ENCODE data around the gene CTNNA3. TPM values are rescaled to one million over a fixed set of nuclear protein-coding genes. Genes with fewer than 3 reads are reported as not detected.

Gene CTNNA3
- total RNA-seq, 1 donor = not detected

DNA sequence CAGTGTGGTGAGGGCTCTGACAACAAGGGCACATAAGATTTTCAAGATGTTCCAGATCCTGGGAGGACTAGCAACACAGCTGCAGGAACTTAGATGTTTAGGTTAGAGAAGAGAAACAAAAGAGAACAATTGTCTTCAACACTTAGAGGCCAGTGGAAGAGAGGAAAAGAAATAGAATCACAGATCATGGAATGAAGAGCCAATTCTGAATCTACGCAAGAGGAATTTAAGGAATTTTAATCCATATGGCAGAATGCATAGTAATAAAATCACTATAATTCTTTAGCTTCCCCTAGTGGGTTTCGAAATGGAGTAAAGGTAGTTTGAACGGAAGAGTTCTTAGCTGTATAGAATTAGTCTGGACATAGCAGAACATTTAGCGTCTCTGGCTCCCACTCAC lies 884.8 kb downstream of the CTNNA3 start:
- Histone ChIP-seq H3K4me3 (ENCODE audit: insufficient read depth, low read length) (no peak overlapping the region), H3K9me3 (ENCODE audit: low read depth, low read length) (peaks cover 2% of the 10 kb centered on the region), H3K27me3 (ENCODE audit: insufficient read depth, low read length) (no peaks in the 10 kb centered on the region), H3K79me2 (ENCODE audit: insufficient read depth, low read length) (no peaks in the 10 kb centered on the region), H2AFZ (ENCODE audit: low read length) (no peak overlapping the region), H3K4me1 (ENCODE audit: insufficient read depth, low read length) (no peaks in the 10 kb centered on the region), H3K4me2 (ENCODE audit: insufficient read depth, low read length) (no peak overlapping the region), H3K36me3 (ENCODE audit: insufficient read depth, low read length) (no peaks in the 10 kb centered on the region), H3K27ac (ENCODE audit: low read depth, low read length) (no peak overlapping the region), H4K20me1 (ENCODE audit: insufficient read depth, low read length) (no peaks in the 10 kb centered on the region)
- TF ChIP-seq, protein P1, sequence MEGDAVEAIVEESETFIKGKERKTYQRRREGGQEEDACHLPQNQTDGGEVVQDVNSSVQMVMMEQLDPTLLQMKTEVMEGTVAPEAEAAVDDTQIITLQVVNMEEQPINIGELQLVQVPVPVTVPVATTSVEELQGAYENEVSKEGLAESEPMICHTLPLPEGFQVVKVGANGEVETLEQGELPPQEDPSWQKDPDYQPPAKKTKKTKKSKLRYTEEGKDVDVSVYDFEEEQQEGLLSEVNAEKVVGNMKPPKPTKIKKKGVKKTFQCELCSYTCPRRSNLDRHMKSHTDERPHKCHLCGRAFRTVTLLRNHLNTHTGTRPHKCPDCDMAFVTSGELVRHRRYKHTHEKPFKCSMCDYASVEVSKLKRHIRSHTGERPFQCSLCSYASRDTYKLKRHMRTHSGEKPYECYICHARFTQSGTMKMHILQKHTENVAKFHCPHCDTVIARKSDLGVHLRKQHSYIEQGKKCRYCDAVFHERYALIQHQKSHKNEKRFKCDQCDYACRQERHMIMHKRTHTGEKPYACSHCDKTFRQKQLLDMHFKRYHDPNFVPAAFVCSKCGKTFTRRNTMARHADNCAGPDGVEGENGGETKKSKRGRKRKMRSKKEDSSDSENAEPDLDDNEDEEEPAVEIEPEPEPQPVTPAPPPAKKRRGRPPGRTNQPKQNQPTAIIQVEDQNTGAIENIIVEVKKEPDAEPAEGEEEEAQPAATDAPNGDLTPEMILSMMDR (IDR thresholded peaks at IDR 0.05; ENCODE audit: extremely low read depth, low read depth, low read length) = no peak
- DNase-seq (ENCODE audit: insufficient read length, low spot score, missing footprints) = no peak

DNA sequence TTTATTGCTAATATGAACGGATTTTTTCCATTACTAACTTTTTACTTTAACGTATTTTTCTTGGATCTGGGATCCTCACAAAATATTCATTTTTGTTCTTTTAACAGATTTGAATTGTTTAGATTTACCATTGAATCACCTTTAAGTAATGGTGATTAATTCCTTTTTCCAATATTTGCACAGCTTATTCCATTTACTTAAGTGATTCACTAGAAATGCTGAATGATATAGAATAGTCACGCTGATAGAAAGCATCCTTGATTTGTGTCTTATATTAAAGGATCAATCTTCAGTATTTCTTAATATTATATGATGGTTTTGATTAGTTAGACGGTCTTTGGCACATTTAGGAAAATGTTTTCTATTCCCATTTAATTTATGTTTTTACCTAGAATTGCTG lies 886.6 kb downstream of the CTNNA3 start:
- H3K4me2 ChIP-seq (ENCODE audit: insufficient read depth, low read length) = no peak overlapping the region
- no peaks in the 10 kb centered on the region for H4K20me1 ChIP-seq (ENCODE audit: insufficient read depth, low read length)
- DNase-seq (ENCODE audit: insufficient read length, low spot score, missing footprints) = no peak
- H2AFZ ChIP-seq (ENCODE audit: low read length) = no peak overlapping the region
- no peaks in the 10 kb centered on the region for H3K36me3 ChIP-seq (ENCODE audit: insufficient read depth, low read length)
- no peak overlapping the region for H3K27ac ChIP-seq (ENCODE audit: low read depth, low read length)
- TF ChIP-seq, protein P1 (IDR thresholded peaks at IDR 0.05; ENCODE audit: extremely low read depth, low read depth, low read length) = no peak
- peaks cover 2% of the 10 kb centered on the region for H3K9me3 ChIP-seq (ENCODE audit: low read depth, low read length)
- H3K4me3 ChIP-seq (ENCODE audit: insufficient read depth, low read length) = no peak overlapping the region
- no peaks in the 10 kb centered on the region for H3K79me2 ChIP-seq (ENCODE audit: insufficient read depth, low read length)
- no peaks in the 10 kb centered on the region for H3K4me1 ChIP-seq (ENCODE audit: insufficient read depth, low read length)
- no peaks in the 10 kb centered on the region for H3K27me3 ChIP-seq (ENCODE audit: insufficient read depth, low read length)

DNA sequence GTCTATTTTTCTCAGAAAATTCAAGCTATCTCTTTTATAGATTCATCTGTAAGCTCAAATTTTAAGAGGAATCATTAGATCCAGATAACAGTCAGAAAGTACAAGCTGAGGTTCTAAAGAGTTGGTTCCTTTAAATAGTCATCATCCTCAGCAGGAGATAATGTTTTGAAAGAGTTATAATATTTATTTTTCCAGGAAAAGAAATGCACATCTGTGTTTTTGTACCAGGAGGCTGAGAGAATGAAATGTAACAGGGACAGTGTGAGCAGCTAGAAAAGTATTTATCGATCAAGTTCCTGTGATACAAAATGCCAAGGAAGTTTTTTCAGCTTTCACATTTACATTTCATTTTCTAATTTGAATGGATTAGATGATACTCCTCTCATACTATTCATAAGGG lies 890.4 kb downstream of the CTNNA3 start:
- TF ChIP-seq, protein P1 (IDR thresholded peaks at IDR 0.05; ENCODE audit: extremely low read depth, low read depth, low read length) = no peak
- Histone ChIP-seq H3K4me1 (ENCODE audit: insufficient read depth, low read length) (no peaks in the 10 kb centered on the region), H3K4me3 (ENCODE audit: insufficient read depth, low read length) (no peak overlapping the region), H4K20me1 (ENCODE audit: insufficient read depth, low read length) (no peaks in the 10 kb centered on the region), H3K36me3 (ENCODE audit: insufficient read depth, low read length) (no peaks in the 10 kb centered on the region), H3K9me3 (ENCODE audit: low read depth, low read length) (no peaks in the 10 kb centered on the region), H3K4me2 (ENCODE audit: insufficient read depth, low read length) (no peak overlapping the region), H2AFZ (ENCODE audit: low read length) (no peak overlapping the region), H3K79me2 (ENCODE audit: insufficient read depth, low read length) (no peaks in the 10 kb centered on the region), H3K27ac (ENCODE audit: low read depth, low read length) (no peak overlapping the region), H3K27me3 (ENCODE audit: insufficient read depth, low read length) (no peaks in the 10 kb centered on the region)
- DNase-seq (ENCODE audit: insufficient read length, low spot score, missing footprints) = no peak

DNA sequence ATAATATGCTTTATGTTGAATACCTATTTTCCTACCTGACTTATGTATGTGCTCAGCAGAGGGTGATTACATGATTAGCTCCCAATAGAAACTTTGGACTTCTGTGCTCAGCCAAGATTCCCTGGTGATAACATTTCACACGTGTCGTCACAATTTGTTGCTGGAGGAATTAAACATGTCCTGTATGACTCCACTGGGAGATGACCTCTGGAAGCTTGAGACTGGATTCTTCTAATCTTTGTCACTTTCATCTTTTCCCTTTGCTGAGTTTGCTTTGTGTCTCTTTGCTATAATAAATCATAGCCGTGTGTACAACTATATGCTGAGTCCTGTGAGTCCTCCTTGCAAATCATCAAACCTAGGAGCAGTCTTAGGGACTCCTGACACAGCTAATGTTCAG lies 891.0 kb downstream of the CTNNA3 start:
- no peak overlapping the region for H3K27ac ChIP-seq (ENCODE audit: low read depth, low read length)
- TF ChIP-seq, protein P1 (IDR thresholded peaks at IDR 0.05; ENCODE audit: extremely low read depth, low read depth, low read length) = no peak
- H2AFZ ChIP-seq (ENCODE audit: low read length) = no peak overlapping the region
- H3K9me3 ChIP-seq (ENCODE audit: low read depth, low read length) = no peaks in the 10 kb centered on the region
- no peaks in the 10 kb centered on the region for H4K20me1 ChIP-seq (ENCODE audit: insufficient read depth, low read length)
- no peaks in the 10 kb centered on the region for H3K27me3 ChIP-seq (ENCODE audit: insufficient read depth, low read length)
- no peak overlapping the region for H3K4me3 ChIP-seq (ENCODE audit: insufficient read depth, low read length)
- no peak for DNase-seq (ENCODE audit: insufficient read length, low spot score, missing footprints)
- no peaks in the 10 kb centered on the region for H3K4me1 ChIP-seq (ENCODE audit: insufficient read depth, low read length)
- H3K36me3 ChIP-seq (ENCODE audit: insufficient read depth, low read length) = no peaks in the 10 kb centered on the region
- no peak overlapping the region for H3K4me2 ChIP-seq (ENCODE audit: insufficient read depth, low read length)
- no peaks in the 10 kb centered on the region for H3K79me2 ChIP-seq (ENCODE audit: insufficient read depth, low read length)

Measured in osteoblast (primary cell).